Bronchial epithelial cell (primary cell): ENCODE data around the gene ASPHD1. TPM values are rescaled to one million over a fixed set of nuclear protein-coding genes. Genes with fewer than 3 reads are reported as not detected.
"Not testable (repeated sequence)": the region's sequence is repeated elsewhere in the genome, so short reads cannot be mapped to it uniquely, and the experiment has no call there.

ENCODE experiments used
- DNase-seq: peaks from one replicate; pipeline ENCODE4 v3.0.0-alpha.2; 2010; ENCODE audit warnings: low read depth
- FAIRE-seq: peaks from 2 replicates; lab custom pipeline; 2011; peaks lifted over from hg19 to GRCh38; lab: Jason Lieb, UNC
- H3K27me3 ChIP-seq: 2 replicates; pipeline ENCODE4 v1.5.1; 2011; ENCODE audit warnings: low read length; ENCODE audit not compliant: control insufficient read depth, insufficient read depth
- H3K36me3 ChIP-seq: 2 replicates; pipeline ENCODE4 v1.5.1; 2011; ENCODE audit warnings: low read length; ENCODE audit not compliant: control insufficient read depth, insufficient read depth
- H3K4me3 ChIP-seq: 2 replicates; pipeline ENCODE4 v1.5.1; 2011; ENCODE audit warnings: mild to moderate bottlenecking, low read depth, low read length, control low read depth
- CTCF ChIP-seq: IDR thresholded peaks from 2 replicates; pipeline ENCODE4 v1.5.1; 2011; ENCODE audit warnings: mild to moderate bottlenecking, moderate library complexity, low read length, control low read depth, inconsistent platforms; ENCODE audit not compliant: insufficient read depth, severe bottlenecking
- total RNA-seq: library from RNA; depleted of rRNA; stranded (reverse); fragments of >200 nt; gene quantifications from 2 replicates; pipeline ENCODE4 v1.2.1, GENCODE V29; 2014

The ASPHD1 gene
- total RNA-seq, 1 donor from 2014 or later: 2.4 TPM

- Histone ChIP-seq H3K4me3 (no peak overlapping the region), H3K27me3 (no peaks in the 10 kb centered on the region), H3K36me3 (no peaks in the 10 kb centered on the region)
- no peak for TF ChIP-seq CTCF
- DNase-seq: no peak
- FAIRE-seq: no peak
These were observed 5.4 kb downstream of the ASPHD1 start for GRCh38 chr16:29905668-29906067.

GRCh38 chr16:29906520-29907244, 6.4 kb downstream of the ASPHD1 start:
- FAIRE-seq: no peak
- no peak for TF ChIP-seq CTCF
- DNase-seq: no peak
- no peaks in the 10 kb centered on the region for H3K36me3 ChIP-seq
- H3K27me3 ChIP-seq: no peaks in the 10 kb centered on the region
- no peak overlapping the region for H3K4me3 ChIP-seq

- H3K27me3 ChIP-seq: no peaks in the 10 kb centered on the region
- H3K36me3 ChIP-seq: no peaks in the 10 kb centered on the region
- DNase-seq: no peak
- no peak for FAIRE-seq
- H3K4me3 ChIP-seq: no peak overlapping the region
- TF ChIP-seq CTCF: no peak
These were observed 7.7 kb downstream of the ASPHD1 start for GRCh38 chr16:29907973-29908372.

- no peak for DNase-seq
- FAIRE-seq: no peak
These were observed 8.5 kb downstream of the ASPHD1 start for GRCh38 chr16:29908719-29909220.

GRCh38 chr16:29909391-29909790, 9.1 kb downstream of the ASPHD1 start:
- DNase-seq: no peak
- FAIRE-seq: no peak
- no peaks in the 10 kb centered on the region for H3K27me3 ChIP-seq
- peaks cover 2% of the 10 kb centered on the region for H3K36me3 ChIP-seq
- no peak overlapping the region for H3K4me3 ChIP-seq
- no peak for TF ChIP-seq CTCF

More at GRCh38 chr16:29908719-29909220, 8.5 kb downstream of the ASPHD1 start:
- Histone ChIP-seq H3K27me3 (no peaks in the 10 kb centered on the region), H3K4me3 (no peak overlapping the region), H3K36me3 (no peaks in the 10 kb centered on the region)
- no peak for TF ChIP-seq CTCF

GRCh38 chr16:29909851-29910250, 9.6 kb downstream of the ASPHD1 start:
- DNase-seq, FAIRE-seq: not testable (repeated sequence)

More at GRCh38 chr16:29909851-29910250, 9.6 kb downstream of the ASPHD1 start:
- not testable (repeated sequence) for H3K27me3 ChIP-seq, H3K4me3 ChIP-seq, H3K36me3 ChIP-seq
